Superior temporal gyrus (tissue), 1 donor: ENCODE measurements around the gene CAST.

Experiments used
- DNase-seq: peaks from one replicate; pipeline ENCODE4 v3.0.0-alpha.2; 2016; ENCODE audit errors: extremely low spot score

The CAST gene

GRCh38 chr5:96745025-96745424 lies 82.8 kb downstream of the CAST start:
- DNase-seq, result no peak

- DNase-seq, result no peak
These were observed 83.8 kb downstream of the CAST start for GRCh38 chr5:96745844-96746531.

GRCh38 chr5:96747720-96748119 lies 85.5 kb downstream of the CAST start:
- no peak for DNase-seq

GRCh38 chr5:96750110-96750822 lies 88.1 kb downstream of the CAST start:
- DNase-seq, result no peak

- DNase-seq, result no peak
These were observed 89.3 kb downstream of the CAST start for GRCh38 chr5:96751203-96752169.

GRCh38 chr5:96752341-96753016 lies 90.3 kb downstream of the CAST start:
- DNase-seq, result peak; percentile 97

GRCh38 chr5:96753017-96753397 lies 90.8 kb downstream of the CAST start:
- no peak for DNase-seq

- no peak for DNase-seq
These were observed 91.7 kb downstream of the CAST start for GRCh38 chr5:96753848-96754247.

- DNase-seq, result no peak
These were observed 93.7 kb downstream of the CAST start for GRCh38 chr5:96755851-96756250.

GRCh38 chr5:96756985-96757384 lies 94.8 kb downstream of the CAST start:
- DNase-seq, result no peak

- DNase-seq, result no peak
These were observed 96.4 kb downstream of the CAST start for GRCh38 chr5:96758621-96759020.

- DNase-seq, result no peak
These were observed 99.4 kb downstream of the CAST start for GRCh38 chr5:96761618-96762017.

- DNase-seq, result no peak
These were observed 100.8 kb downstream of the CAST start for GRCh38 chr5:96763026-96763425.

- no peak for DNase-seq
These were observed 102.9 kb downstream of the CAST start for GRCh38 chr5:96765043-96765442.

GRCh38 chr5:96768708-96769251 lies 106.6 kb downstream of the CAST start:
- DNase-seq, result no peak

GRCh38 chr5:96771395-96771794 lies 109.2 kb downstream of the CAST start:
- DNase-seq, result no peak

- no peak for DNase-seq
These were observed 109.9 kb downstream of the CAST start for GRCh38 chr5:96772111-96772510.

- DNase-seq, result peak; percentile 52
These were observed 110.4 kb downstream of the CAST start for GRCh38 chr5:96772542-96772941.

GRCh38 chr5:96775050-96775449 lies 112.9 kb downstream of the CAST start:
- no peak for DNase-seq

GRCh38 chr5:96775689-96776088 lies 113.5 kb downstream of the CAST start:
- no peak for DNase-seq

GRCh38 chr5:96776621-96777020 lies 114.4 kb downstream of the CAST start:
- DNase-seq, result peak; percentile 65
